CD14-positive monocyte (primary cell): Measurements from ENCODE around the gene CSGALNACT2. TPM values are rescaled to one million over a fixed set of nuclear protein-coding genes. Genes with fewer than 3 reads are reported as not detected.

ENCODE experiments used
- DNase-seq, 3 donors: peaks; one replicate each; pipeline ENCODE4 v3.0.0-alpha.2; 2011 to 2022
- H2AFZ ChIP-seq: 2 replicates; pipeline ENCODE4 v1.6.0; 2012; ENCODE audit warnings: mild to moderate bottlenecking, low read depth, low read length, inconsistent platforms; ENCODE audit not compliant: insufficient read depth, poor library complexity, severe bottlenecking
- H3K27ac ChIP-seq, 2 donors: 1 replicate in 1 of 2; 2 replicates in 1 of 2; pipeline ENCODE4 v1.5.1; 2012 to 2013; ENCODE audit warnings: low read length in 2 of 2, control low read depth in 1 of 2, inconsistent platforms in 1 of 2, low read depth in 1 of 2, mild to moderate bottlenecking in 1 of 2
- H3K27me3 ChIP-seq, 2 donors: one replicate each; pipeline versions ENCODE4 v1.6.0 to v1.6.1; 2011 to 2013; ENCODE audit warnings: low read length in 2 of 2; ENCODE audit not compliant: control insufficient read depth in 2 of 2, insufficient read depth in 2 of 2
- H3K36me3 ChIP-seq, 2 donors: replicated peaks in 1 of 2; 1 replicate in 1 of 2; 2 replicates in 1 of 2; pipeline versions ENCODE4 v1.5.1 to v1.6.1; 2012 to 2013; ENCODE audit warnings: low read length in 2 of 2, control low read depth in 1 of 2, inconsistent platforms in 1 of 2, mild to moderate bottlenecking in 1 of 2; ENCODE audit not compliant: insufficient read depth in 2 of 2, control insufficient read depth in 1 of 2
- H3K4me1 ChIP-seq, 2 donors: 1 replicate in 1 of 2; 2 replicates in 1 of 2; pipeline versions ENCODE4 v1.5.1 to v1.6.1; 2012 to 2013; ENCODE audit warnings: low read length in 2 of 2, control low read depth in 1 of 2, inconsistent platforms in 1 of 2, mild to moderate bottlenecking in 1 of 2, moderate library complexity in 1 of 2; ENCODE audit not compliant: insufficient read depth in 2 of 2, control insufficient read depth in 1 of 2
- H3K4me2 ChIP-seq: replicated peaks from 2 replicates; pipeline ENCODE3; 2012; ENCODE audit warnings: low read length, moderate library complexity, mild to moderate bottlenecking; ENCODE audit not compliant: poor library complexity, severe bottlenecking; ENCODE audit errors: extremely low read depth
- H3K4me3 ChIP-seq, 3 experiments: fragments of 200-600 bp in 1 of 3; sonication (generic) in 1 of 3; replicated peaks in 1 of 3; 1 replicate in 2 of 3; 2 replicates in 1 of 3; pipeline ENCODE4 v1.5.1; 2011 to 2013; ENCODE audit warnings: low read length in 3 of 3, mild to moderate bottlenecking in 3 of 3, control low read depth in 2 of 3, low read depth in 2 of 3, inconsistent platforms in 1 of 3, moderate library complexity in 1 of 3
- H3K79me2 ChIP-seq: 2 replicates; pipeline ENCODE4 v1.6.0; 2012; ENCODE audit warnings: mild to moderate bottlenecking, control low read depth, inconsistent platforms, low read length, moderate library complexity; ENCODE audit not compliant: insufficient read depth
- H3K9ac ChIP-seq: 2 replicates; pipeline ENCODE4 v1.6.0; 2017; ENCODE audit warnings: low read length, mild to moderate bottlenecking; ENCODE audit not compliant: insufficient read depth, poor library complexity, severe bottlenecking
- H3K9me3 ChIP-seq, 2 donors: replicated peaks in 1 of 2; 1 replicate in 1 of 2; 2 replicates in 1 of 2; pipeline versions ENCODE4 v1.5.1 to v1.6.1; 2012 to 2013; ENCODE audit warnings: low read length in 2 of 2, control low read depth in 1 of 2; ENCODE audit not compliant: control insufficient read depth in 1 of 2, insufficient read depth in 1 of 2
- H4K20me1 ChIP-seq: 2 replicates; pipeline ENCODE4 v1.6.0; 2012; ENCODE audit warnings: mild to moderate bottlenecking, low read length, control low read depth, moderate library complexity; ENCODE audit not compliant: insufficient read depth
- H3K27ac Mint-ChIP-seq, 7 donors: one replicate each; pipeline ENCODE4 v1.8.0; 2020; ENCODE audit warnings: mild to moderate bottlenecking in 7 of 7, mixed read lengths in 7 of 7, moderate library complexity in 6 of 7, inconsistent platforms in 2 of 7
- H3K27me3 Mint-ChIP-seq, 3 donors: one replicate each; pipeline ENCODE4 v1.8.0; 2021 to 2022; ENCODE audit warnings: low read depth in 3 of 3, mild to moderate bottlenecking in 3 of 3, mixed read lengths in 3 of 3, moderate library complexity in 3 of 3, inconsistent platforms in 1 of 3
- H3K36me3 Mint-ChIP-seq, 2 donors: one replicate each; pipeline ENCODE4 v1.8.0; 2020; ENCODE audit warnings: mixed read lengths in 2 of 2, inconsistent platforms in 1 of 2, mild to moderate bottlenecking in 1 of 2
- H3K4me1 Mint-ChIP-seq: one replicate; pipeline ENCODE4 v1.8.0; 2020; ENCODE audit warnings: mild to moderate bottlenecking, mixed read lengths
- H3K4me3 Mint-ChIP-seq, 2 donors: one replicate each; pipeline ENCODE4 v1.8.0; 2020; ENCODE audit warnings: mild to moderate bottlenecking in 2 of 2, mixed read lengths in 2 of 2, moderate library complexity in 1 of 2
- H3K9me3 Mint-ChIP-seq, 7 donors: one replicate each; pipeline ENCODE4 v1.8.0; 2020 to 2022; ENCODE audit warnings: mixed read lengths in 7 of 7, mild to moderate bottlenecking in 6 of 7, moderate library complexity in 6 of 7, inconsistent platforms in 2 of 7
- WGBS: methylation state at CpG from one replicate; pipeline ENCODE4 v1.1.5; 2013; ENCODE audit warnings: missing lambda C conversion rate; ENCODE audit not compliant: insufficient coverage; 5-methylcytosine and 5-hydroxymethylcytosine counted together
- intact Hi-C, 2 donors: fragments of 100-400 bp; cut with micrococcal nuclease; formaldehyde crosslinking; loops; one replicate each; pipeline versions ENCODE4 v1.15.0 to v1.15.1; 2023
- polyA plus RNA-seq, 3 donors: library from polyadenylated mRNA; depleted of rRNA in 1 of 3; unstranded in 2 of 3; stranded (reverse) in 1 of 3; fragments of 300-500 nt in 2 of 3; fragments of >200 nt in 1 of 3; fragmentation: Illumina TruSeq in 2 of 3; gene quantifications; 1 replicate in 2 of 3; 2 replicates in 1 of 3; pipeline ENCODE4 v1.2.3, GENCODE V29; 2012 to 2021
- TF ChIP-seq, protein P1 (sequence below): fragments of 200-600 bp; IDR thresholded peaks from one replicate; pipeline ENCODE4 v1.8.0; 2022; ENCODE audit warnings: antibody characterized with exemption, mild to moderate bottlenecking

CSGALNACT2 gene
- polyA plus RNA-seq, 3 donors = 43.7 to 80.1 (median 48.2) TPM

DNA sequence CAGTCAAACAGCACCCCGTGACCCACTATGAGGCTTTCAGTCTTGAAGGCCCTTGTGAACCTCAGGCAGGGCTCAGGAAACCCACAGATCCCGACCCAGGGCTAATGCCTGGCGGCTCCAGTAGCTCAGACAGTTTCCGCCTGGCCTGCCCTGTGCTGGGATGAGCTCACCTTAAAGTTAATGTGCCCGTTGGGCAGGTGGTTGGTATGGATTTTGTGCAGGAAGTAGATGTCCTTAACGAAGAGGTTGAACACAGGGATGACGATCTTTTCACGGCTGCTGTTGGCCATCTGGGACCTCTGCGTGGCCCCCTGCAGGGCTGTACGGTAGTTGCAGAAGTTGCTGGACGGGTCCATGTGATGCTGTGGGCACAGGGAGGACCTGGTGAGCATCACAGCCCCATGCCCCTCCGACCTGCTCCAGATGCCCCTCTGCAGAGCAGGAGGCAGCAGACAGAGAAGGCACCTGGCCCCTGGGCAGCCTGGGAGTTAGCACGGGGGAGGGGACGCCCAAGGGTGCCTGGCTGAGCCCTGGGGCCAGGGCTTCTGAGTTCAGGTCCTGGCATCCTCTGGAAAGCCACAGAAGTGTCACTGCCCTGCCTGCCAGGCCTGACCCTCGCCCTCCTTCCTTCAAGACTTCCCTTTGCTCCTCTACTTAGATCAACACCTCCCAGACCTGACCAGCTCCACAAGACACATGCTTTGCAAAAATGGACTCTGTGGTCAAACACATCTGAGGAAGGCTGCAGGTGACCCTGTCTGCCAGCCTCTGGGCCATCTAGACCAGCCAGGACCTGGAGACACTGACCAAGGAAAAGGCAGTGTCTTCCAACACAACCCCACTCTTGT, 59.8 kb downstream of the CSGALNACT2 start:
- Histone ChIP-seq H3K4me3 (no peak overlapping the region), H3K36me3 (no peaks in the 10 kb centered on the region), H3K27me3 (no peaks in the 10 kb centered on the region), H2AFZ (no peak overlapping the region), H3K4me2 (no peak overlapping the region), H3K27ac (no peak overlapping the region), H3K9ac (no peak overlapping the region), H3K79me2 (no peaks in the 10 kb centered on the region), H3K4me1 (peaks cover 11 to 18% of the 10 kb centered on the region in 2 donors), H4K20me1 (peaks cover 12% of the 10 kb centered on the region), H3K9me3 (no peaks in the 10 kb centered on the region)
- Mint-ChIP-seq H3K27me3 (peaks cover 0 to 1% (median 0%) of the 10 kb centered on the region in 3 donors), H3K4me1 (peaks cover 13% of the 10 kb centered on the region), H3K27ac (peak overlapping the region in 1 of 7 donors; percentile 21), H3K4me3 (no peak overlapping the region), H3K36me3 (peaks cover 4 to 5% of the 10 kb centered on the region in 2 donors), H3K9me3 (no peaks in the 10 kb centered on the region)
- peak; percentile 25 to 48 (median 32) for DNase-seq
- WGBS = 88% methylated on average over 15 of the region's 15 CpGs
- TF ChIP-seq, protein P1, sequence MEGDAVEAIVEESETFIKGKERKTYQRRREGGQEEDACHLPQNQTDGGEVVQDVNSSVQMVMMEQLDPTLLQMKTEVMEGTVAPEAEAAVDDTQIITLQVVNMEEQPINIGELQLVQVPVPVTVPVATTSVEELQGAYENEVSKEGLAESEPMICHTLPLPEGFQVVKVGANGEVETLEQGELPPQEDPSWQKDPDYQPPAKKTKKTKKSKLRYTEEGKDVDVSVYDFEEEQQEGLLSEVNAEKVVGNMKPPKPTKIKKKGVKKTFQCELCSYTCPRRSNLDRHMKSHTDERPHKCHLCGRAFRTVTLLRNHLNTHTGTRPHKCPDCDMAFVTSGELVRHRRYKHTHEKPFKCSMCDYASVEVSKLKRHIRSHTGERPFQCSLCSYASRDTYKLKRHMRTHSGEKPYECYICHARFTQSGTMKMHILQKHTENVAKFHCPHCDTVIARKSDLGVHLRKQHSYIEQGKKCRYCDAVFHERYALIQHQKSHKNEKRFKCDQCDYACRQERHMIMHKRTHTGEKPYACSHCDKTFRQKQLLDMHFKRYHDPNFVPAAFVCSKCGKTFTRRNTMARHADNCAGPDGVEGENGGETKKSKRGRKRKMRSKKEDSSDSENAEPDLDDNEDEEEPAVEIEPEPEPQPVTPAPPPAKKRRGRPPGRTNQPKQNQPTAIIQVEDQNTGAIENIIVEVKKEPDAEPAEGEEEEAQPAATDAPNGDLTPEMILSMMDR = peak; percentile 77
- intact Hi-C loops = no loop called here

DNA sequence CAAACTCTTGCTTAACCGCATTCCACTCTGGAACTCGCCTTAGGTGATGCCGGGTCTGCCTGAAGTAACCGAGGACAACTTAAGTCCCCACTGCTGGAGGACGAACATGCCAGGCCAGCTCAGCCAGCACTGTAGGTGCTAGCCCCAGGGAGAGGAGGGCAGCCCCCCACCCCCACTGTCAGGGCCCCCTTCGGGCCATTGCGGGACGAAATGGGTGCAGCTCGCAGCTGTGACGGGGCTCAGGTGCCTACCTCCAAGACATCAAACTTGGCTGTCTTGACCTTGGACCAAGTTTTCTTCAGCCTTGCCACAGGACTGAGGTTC, 60.4 kb downstream of the CSGALNACT2 start:
- H3K9me3 Mint-ChIP-seq = no peaks in the 10 kb centered on the region
- intact Hi-C loops = no loop called here

More for the DNA sequence above, 60.4 kb downstream of the CSGALNACT2 start:
- H3K4me1 Mint-ChIP-seq = peaks cover 13% of the 10 kb centered on the region
- H3K79me2 ChIP-seq = no peaks in the 10 kb centered on the region
- H3K4me3 ChIP-seq = no peak overlapping the region
- DNase-seq = no peak
- no peak overlapping the region for H3K9ac ChIP-seq
- H3K27ac ChIP-seq = no peak overlapping the region
- H3K27me3 ChIP-seq = no peaks in the 10 kb centered on the region
- WGBS = 90% methylated on average over 10 of the region's 10 CpGs
- H3K27me3 Mint-ChIP-seq = peaks cover 0 to 1% (median 0%) of the 10 kb centered on the region in 3 donors
- H3K27ac Mint-ChIP-seq = no peak overlapping the region
- H4K20me1 ChIP-seq = peaks cover 6% of the 10 kb centered on the region
- no peak overlapping the region for H3K4me3 Mint-ChIP-seq
- H3K36me3 Mint-ChIP-seq = peaks cover 4 to 5% of the 10 kb centered on the region in 2 donors
- H3K4me2 ChIP-seq = no peak overlapping the region
- TF ChIP-seq, protein P1 = no peak
- H3K4me1 ChIP-seq = peaks cover 15 to 23% of the 10 kb centered on the region in 2 donors
- no peaks in the 10 kb centered on the region for H3K36me3 ChIP-seq
- H2AFZ ChIP-seq = no peak overlapping the region
- H3K9me3 ChIP-seq = no peaks in the 10 kb centered on the region
